ENCODE results near the gene OR52E6.

Gene OR52E6

GRCh38 chr11:5841797-5842196 lies at the start of gene OR52E6:
TSS of gene OR52E6 (minus strand) at chr11:5841897. CDS start at chr11:5841897, 0 bp downstream.
- DNase-seq = no peak

GRCh38 chr11:5891216-5891800 lies 49.6 kb upstream of the OR52E6 start:
- no peak for DNase-seq

- no peak for DNase-seq
Observed at GRCh38 chr11:5887661-5888060, 46.0 kb upstream of the OR52E6 start.

GRCh38 chr11:5887172-5887571 lies 45.5 kb upstream of the OR52E6 start:
- no peak for DNase-seq

- no peak for DNase-seq
Observed at GRCh38 chr11:5881756-5882155, 40.1 kb upstream of the OR52E6 start.

- DNase-seq = no peak
Observed at GRCh38 chr11:5880329-5880728, 38.6 kb upstream of the OR52E6 start, which contains the start of gene OR52E4. TSS of gene OR52E4 (plus strand) at chr11:5880629. CDS start at chr11:5884293, 3,664 bp downstream.

- DNase-seq = no peak
Observed at GRCh38 chr11:5878564-5878963, 36.9 kb upstream of the OR52E6 start.

GRCh38 chr11:5865826-5866225 lies 24.1 kb upstream of the OR52E6 start:
- no peak for DNase-seq

- no peak for DNase-seq
Observed at GRCh38 chr11:5857590-5857989, 15.9 kb upstream of the OR52E6 start, which contains the start of gene OR52E8. TSS of gene OR52E8 (minus strand) at chr11:5857690. CDS start at chr11:5857690, 0 bp downstream.

- DNase-seq = no peak
Observed at GRCh38 chr11:5851002-5851401, 9.3 kb upstream of the OR52E6 start.

GRCh38 chr11:5847711-5848110 lies 6.0 kb upstream of the OR52E6 start:
- DNase-seq = no peak

GRCh38 chr11:5846701-5847100 lies 5.0 kb upstream of the OR52E6 start:
- DNase-seq = no peak

- no peak for DNase-seq
Observed at GRCh38 chr11:5837695-5838094, 4.0 kb downstream of the OR52E6 start.

GRCh38 chr11:5833446-5833845 lies 8.3 kb downstream of the OR52E6 start:
- DNase-seq = no peak

GRCh38 chr11:5831196-5831829 lies 10.4 kb downstream of the OR52E6 start:
- DNase-seq = no peak

GRCh38 chr11:5818245-5818886 lies 23.3 kb downstream of the OR52E6 start:
- no peak for DNase-seq

GRCh38 chr11:5815534-5815933 lies 26.2 kb downstream of the OR52E6 start:
- no peak for DNase-seq

GRCh38 chr11:5809905-5810795 lies 31.5 kb downstream of the OR52E6 start:
- DNase-seq = no peak

GRCh38 chr11:5809122-5809519 lies 32.6 kb downstream of the OR52E6 start:
- no peak for DNase-seq

- peak; percentile 67 for DNase-seq
Observed at GRCh38 chr11:5808500-5809121, 33.1 kb downstream of the OR52E6 start, which contains the start of gene OR52N2. TSS of gene OR52N2 (plus strand) at chr11:5808924. CDS start at chr11:5820336, 11,412 bp downstream.

- no peak for DNase-seq
Observed at GRCh38 chr11:5807580-5807979, 34.1 kb downstream of the OR52E6 start.

- DNase-seq = no peak
Observed at GRCh38 chr11:5803982-5804381, 37.7 kb downstream of the OR52E6 start.

- DNase-seq = no peak
Observed at GRCh38 chr11:5796541-5796940, 45.2 kb downstream of the OR52E6 start.
